A549 (cell line): Measurements from ENCODE around the gene CHPF2.

ENCODE experiments used
- ESRRA ChIP-seq: fragments of 150-350 bp; IDR thresholded peaks from 2 replicates; pipeline ENCODE4 v1.6.1; 2014; ENCODE audit warnings: mild to moderate bottlenecking, low read length, borderline replicate concordance
- GATA3 ChIP-seq: IDR thresholded peaks from 2 replicates; pipeline ENCODE4 v1.6.1; 2012; ENCODE audit warnings: borderline replicate concordance
- NR3C1 ChIP-seq: fragments of >200 bp; sonication (Bioruptor Twin); formaldehyde crosslinking; IDR thresholded peaks from 3 replicates; pipeline ENCODE4 v1.6.1; 2017
- TF ChIP-seq, protein P1 (sequence below): fragments of >200 bp; sonication (Bioruptor Twin); formaldehyde crosslinking; IDR thresholded peaks from 3 replicates; pipeline ENCODE4 v1.5.1; 2016

DNA sequence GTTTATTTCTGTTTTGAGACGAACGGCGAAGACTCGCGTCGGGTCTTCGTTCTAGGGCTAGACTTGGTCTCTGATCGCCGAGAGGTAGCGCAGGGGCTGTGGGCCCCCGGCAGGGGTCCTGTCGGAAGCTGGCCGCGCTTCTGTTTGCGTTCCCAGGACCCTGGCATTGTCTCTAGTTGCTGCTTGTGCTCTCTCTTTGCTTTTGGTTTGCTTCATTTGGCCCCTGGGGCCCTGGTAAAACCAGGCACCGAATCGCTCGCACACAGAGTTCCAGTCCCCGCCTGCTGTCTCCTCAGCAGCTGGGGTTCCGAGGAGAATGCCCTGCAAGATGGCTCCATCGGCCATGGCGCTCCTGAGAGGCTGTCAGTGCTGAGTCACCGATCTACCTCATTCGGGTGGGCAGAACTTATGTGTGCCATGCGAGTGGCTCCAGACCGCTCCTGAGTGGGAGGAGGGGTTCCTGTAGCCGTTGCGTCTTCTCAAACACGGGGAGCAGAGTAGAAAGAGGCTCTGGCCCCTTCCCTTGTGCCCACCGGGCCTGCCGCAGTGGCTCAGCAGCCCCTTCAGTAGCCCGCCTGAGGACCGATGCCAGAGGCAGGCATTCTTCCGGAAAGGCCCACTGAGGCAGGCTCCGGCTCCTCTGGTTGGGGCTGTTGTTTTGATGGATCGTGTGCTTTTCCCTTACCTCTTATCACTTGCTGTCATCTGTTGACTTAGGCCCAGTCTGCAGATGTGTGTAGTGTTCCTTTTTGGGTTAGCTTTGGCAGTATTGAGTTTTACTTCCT is 826 bp downstream of the CHPF2 start:
- TF ChIP-seq NR3C1: no peak
- TF ChIP-seq ESRRA: no peak
- TF ChIP-seq, protein P1, sequence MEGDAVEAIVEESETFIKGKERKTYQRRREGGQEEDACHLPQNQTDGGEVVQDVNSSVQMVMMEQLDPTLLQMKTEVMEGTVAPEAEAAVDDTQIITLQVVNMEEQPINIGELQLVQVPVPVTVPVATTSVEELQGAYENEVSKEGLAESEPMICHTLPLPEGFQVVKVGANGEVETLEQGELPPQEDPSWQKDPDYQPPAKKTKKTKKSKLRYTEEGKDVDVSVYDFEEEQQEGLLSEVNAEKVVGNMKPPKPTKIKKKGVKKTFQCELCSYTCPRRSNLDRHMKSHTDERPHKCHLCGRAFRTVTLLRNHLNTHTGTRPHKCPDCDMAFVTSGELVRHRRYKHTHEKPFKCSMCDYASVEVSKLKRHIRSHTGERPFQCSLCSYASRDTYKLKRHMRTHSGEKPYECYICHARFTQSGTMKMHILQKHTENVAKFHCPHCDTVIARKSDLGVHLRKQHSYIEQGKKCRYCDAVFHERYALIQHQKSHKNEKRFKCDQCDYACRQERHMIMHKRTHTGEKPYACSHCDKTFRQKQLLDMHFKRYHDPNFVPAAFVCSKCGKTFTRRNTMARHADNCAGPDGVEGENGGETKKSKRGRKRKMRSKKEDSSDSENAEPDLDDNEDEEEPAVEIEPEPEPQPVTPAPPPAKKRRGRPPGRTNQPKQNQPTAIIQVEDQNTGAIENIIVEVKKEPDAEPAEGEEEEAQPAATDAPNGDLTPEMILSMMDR: no peak
- TF ChIP-seq GATA3: no peak
